K562 (cell line): ENCODE data around the gene CPSF4L. TPM values are rescaled to one million over a fixed set of nuclear protein-coding genes. Genes with fewer than 3 reads are reported as not detected.

ENCODE experiments used
- EHMT2 ChIP-seq: fragments of 450-650 bp; IDR thresholded peaks from 2 replicates; pipeline ENCODE4 v1.6.1; 2018; ENCODE audit warnings: antibody characterized with exemption
- EP400 ChIP-seq: fragments of 450-650 bp; IDR thresholded peaks from 2 replicates; pipeline ENCODE4 v1.6.1; 2017; ENCODE audit warnings: antibody characterized with exemption, mild to moderate bottlenecking, moderate library complexity
- FOXK1 ChIP-seq: sonication (generic); formaldehyde crosslinking; IDR thresholded peaks from 2 replicates; pipeline ENCODE4 v1.8.0; 2022; ENCODE audit warnings: missing genetic modification reagents, mild to moderate bottlenecking, borderline replicate concordance
- KHSRP ChIP-seq: fragments of 450-650 bp; IDR thresholded peaks from 2 replicates; pipeline ENCODE4 v1.6.1; 2017
- MYC ChIP-seq, 2 experiments: fragments of 250-450 bp in 1 of 2; sonication (Bioruptor Pico) in 1 of 2; IDR thresholded peaks; 2 replicates each; pipeline versions ENCODE4 v1.5.1 to v1.6.1; 2012 to 2021; ENCODE audit warnings: low read depth in 2 of 2, borderline replicate concordance in 1 of 2, improper control_type of control experiment in 1 of 2, low read length in 1 of 2, mild to moderate bottlenecking in 1 of 2, moderate library complexity in 1 of 2
- PHF21A ChIP-seq: fragments of 450-650 bp; IDR thresholded peaks from 2 replicates; pipeline ENCODE4 v1.6.1; 2017; ENCODE audit warnings: low read depth, borderline replicate concordance
- PML ChIP-seq: IDR thresholded peaks from 2 replicates; pipeline ENCODE4 v1.6.1; 2012; ENCODE audit warnings: low read length, inconsistent platforms
- POLR2A ChIP-seq: fragments of 450-650 bp; conservative IDR thresholded peaks from 2 replicates; pipeline ENCODE4 v1.6.1; 2016
- STAT5A ChIP-seq: IDR thresholded peaks from 2 replicates; pipeline ENCODE4 v1.6.1; 2012; ENCODE audit warnings: low read length, inconsistent platforms, borderline replicate concordance
- SUPT5H ChIP-seq: fragments of 450-650 bp; IDR thresholded peaks from 2 replicates; pipeline ENCODE4 v1.6.1; 2016
- TCF3 ChIP-seq: sonication (generic); formaldehyde crosslinking; IDR thresholded peaks from 2 replicates; pipeline ENCODE4 v1.4.0; 2020; ENCODE audit warnings: mild to moderate bottlenecking, missing genetic modification reagents
- TCFL5 ChIP-seq: fragments of 250-450 bp; sonication (Bioruptor Pico); conservative IDR thresholded peaks from 2 replicates; pipeline ENCODE4 v1.6.1; 2021; ENCODE audit warnings: mild to moderate bottlenecking, moderate library complexity, matching md5 sums
- ZHX1 ChIP-seq: fragments of 150-350 bp; conservative IDR thresholded peaks from 2 replicates; pipeline ENCODE4 v1.6.1; 2014; ENCODE audit warnings: low read length
- ZNF175 ChIP-seq: fragments of 200-800 bp; sonication (Bioruptor generic); IDR thresholded peaks from 2 replicates; pipeline ENCODE4 v1.6.1; 2016; ENCODE audit warnings: low read depth, mild to moderate bottlenecking, missing genetic modification characterization, missing compliant biosample characterization
- ZNF408 ChIP-seq: fragments of 250-450 bp; sonication (Bioruptor Pico); IDR thresholded peaks from 2 replicates; pipeline ENCODE4 v1.4.0; 2020; ENCODE audit warnings: low read depth, mild to moderate bottlenecking, moderate library complexity
- ZNF431 ChIP-seq: sonication (generic); formaldehyde crosslinking; IDR thresholded peaks from 2 replicates; pipeline ENCODE4 v1.8.0; 2022; ENCODE audit warnings: mild to moderate bottlenecking, missing genetic modification reagents
- ZNF57 ChIP-seq: fragments of 450-650 bp; formaldehyde crosslinking; IDR thresholded peaks from 2 replicates; pipeline ENCODE4 v1.4.0; 2020; ENCODE audit warnings: mild to moderate bottlenecking, moderate library complexity
- ZNF584 ChIP-seq: fragments of 200-800 bp; sonication (Bioruptor generic); IDR thresholded peaks from 2 replicates; pipeline ENCODE4 v1.6.1; 2016; ENCODE audit warnings: low read depth, mild to moderate bottlenecking, missing genetic modification characterization, missing compliant biosample characterization
- ZNF589 ChIP-seq: fragments of 200-800 bp; sonication (Bioruptor generic); IDR thresholded peaks from 2 replicates; pipeline ENCODE4 v1.6.1; 2016; ENCODE audit warnings: low read depth, missing genetic modification characterization, missing compliant biosample characterization
- polyA plus RNA-seq, 8 experiments: library from polyadenylated mRNA; depleted of rRNA in 4 of 8; stranded (reverse) in 5 of 8; unstranded in 3 of 8; fragments of >200 nt; fragmentation: Nextera tagmentation in 2 of 8; fragmentation: Illumina TruSeq in 1 of 8; extraction: Ambion mirVana in 2 of 8; extraction: Trizol in 1 of 8; gene quantifications; 2 replicates each; pipeline versions ENCODE4 v1.2.1 to v1.2.3, GENCODE V29; 2011 to 2014; ENCODE audit warnings: inconsistent platforms in 1 of 8, missing spikeins in 1 of 8
- total RNA-seq, 7 experiments: library from RNA; depleted of rRNA in 6 of 7; stranded (reverse); fragments of >200 nt in 6 of 7; fragmentation: Illumina TruSeq in 2 of 7; extraction: Trizol in 2 of 7; gene quantifications; 2 replicates each; pipeline versions ENCODE4 v1.2.1 to v1.2.3, GENCODE V29; 2011 to 2021; ENCODE audit warnings: low replicate concordance in 1 of 7
- TF ChIP-seq, protein P1 (sequence below), 2 experiments: IDR thresholded peaks; 2 replicates each; pipeline ENCODE4 v1.6.1; 2012; ENCODE audit warnings: improper control_type of control experiment in 2 of 2, low read depth in 2 of 2, low read length in 2 of 2, borderline replicate concordance in 1 of 2

CPSF4L gene
- total and polyA plus RNA-seq, 9 of the 15 experiments (the other 6 are each of a cell fraction or from before 2014, with no cell fraction given): not detected

GRCh38 chr17:73304971-73305812, 43.5 kb upstream of the CPSF4L start (continued):
- TF ChIP-seq, protein P1, sequence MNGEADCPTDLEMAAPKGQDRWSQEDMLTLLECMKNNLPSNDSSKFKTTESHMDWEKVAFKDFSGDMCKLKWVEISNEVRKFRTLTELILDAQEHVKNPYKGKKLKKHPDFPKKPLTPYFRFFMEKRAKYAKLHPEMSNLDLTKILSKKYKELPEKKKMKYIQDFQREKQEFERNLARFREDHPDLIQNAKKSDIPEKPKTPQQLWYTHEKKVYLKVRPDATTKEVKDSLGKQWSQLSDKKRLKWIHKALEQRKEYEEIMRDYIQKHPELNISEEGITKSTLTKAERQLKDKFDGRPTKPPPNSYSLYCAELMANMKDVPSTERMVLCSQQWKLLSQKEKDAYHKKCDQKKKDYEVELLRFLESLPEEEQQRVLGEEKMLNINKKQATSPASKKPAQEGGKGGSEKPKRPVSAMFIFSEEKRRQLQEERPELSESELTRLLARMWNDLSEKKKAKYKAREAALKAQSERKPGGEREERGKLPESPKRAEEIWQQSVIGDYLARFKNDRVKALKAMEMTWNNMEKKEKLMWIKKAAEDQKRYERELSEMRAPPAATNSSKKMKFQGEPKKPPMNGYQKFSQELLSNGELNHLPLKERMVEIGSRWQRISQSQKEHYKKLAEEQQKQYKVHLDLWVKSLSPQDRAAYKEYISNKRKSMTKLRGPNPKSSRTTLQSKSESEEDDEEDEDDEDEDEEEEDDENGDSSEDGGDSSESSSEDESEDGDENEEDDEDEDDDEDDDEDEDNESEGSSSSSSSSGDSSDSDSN (IDR thresholded peaks at IDR 0.05; ENCODE audit: borderline replicate concordance in 1 of 2, low read depth in 2 of 2, low read length in 2 of 2): peak; percentile 57 to 88; a peak in 1 of 4 replicates
- TF ChIP-seq ZNF584 (CRISPR knock-in tag): peak; percentile 48; the same call in 1 of the 2 replicates
- TF ChIP-seq KHSRP: no peak
- 0 out of 2 replicates have a peak, but pooled peaks have one; percentile 35 for TF ChIP-seq SUPT5H
- no peak for TF ChIP-seq ZHX1
- TF ChIP-seq ZNF431 (CRISPR knock-in tag): no peak
- no peak for TF ChIP-seq TCFL5
- TF ChIP-seq PML: peak; percentile 19; the same call in 1 of the 2 replicates
- TF ChIP-seq TCF3: peak; percentile 9; the same call in 1 of the 2 replicates
- TF ChIP-seq ZNF589 (CRISPR knock-in tag): peak; percentile 67; the same call in 1 of the 2 replicates
- 0 out of 2 replicates have a peak, but pooled peaks have one; percentile 45 for TF ChIP-seq ZNF175 (CRISPR knock-in tag)
- peak; percentile 4; the same call in 1 of the 2 replicates for TF ChIP-seq PHF21A
- TF ChIP-seq FOXK1 (CRISPR knock-in tag): no peak
- TF ChIP-seq ZNF408 (CRISPR knock-in tag): no peak
- peak; percentile 53; the same call in 1 of the 2 replicates for TF ChIP-seq EHMT2
- TF ChIP-seq MYC (IDR thresholded peaks at IDR 0.05; ENCODE audit: low read depth, low read length): peak; percentile 59
- TF ChIP-seq MYC (CRISPR knock-in tag; IDR thresholded peaks at IDR 0.05; ENCODE audit: borderline replicate concordance, low read depth): 0 out of 2 replicates have a peak, but pooled peaks have one; percentile 53
- peak; percentile 66 for TF ChIP-seq EP400
- TF ChIP-seq ZNF57 (CRISPR knock-in tag): no peak
- TF ChIP-seq STAT5A: peak; percentile 60
- TF ChIP-seq POLR2A: peak; percentile 65
